DND-41 (cell line): Measurements from ENCODE around the gene SPEG.
A peak's percentile ranks its signal among the peaks of the same experiment; 100 is the strongest.

Experiments
- ATAC-seq: fragments of 200-7000 bp; cut with Tn5 transposase; 3 replicates; pipeline ENCODE4 v1.9.1; 2021; ENCODE audit warnings: low read depth; ENCODE audit not compliant: insufficient read depth
- DNase-seq: peaks from one replicate; pipeline ENCODE4 v3.0.0-alpha.2; 2020
- H2AFZ ChIP-seq: 2 replicates; pipeline ENCODE4 v1.6.0; 2012; ENCODE audit warnings: low read depth, low read length
- H3K27ac ChIP-seq: 2 replicates; pipeline ENCODE4 v1.5.1; 2012; ENCODE audit warnings: low read length, inconsistent platforms
- H3K27me3 ChIP-seq: fragments of 200-600 bp; sonication (generic); 2 replicates; pipeline ENCODE4 v1.6.0; 2012; ENCODE audit warnings: low read length, mild to moderate bottlenecking, inconsistent platforms; ENCODE audit not compliant: insufficient read depth, poor library complexity
- H3K36me3 ChIP-seq: 2 replicates; pipeline ENCODE4 v1.5.1; 2012; ENCODE audit warnings: low read length, inconsistent platforms; ENCODE audit not compliant: insufficient read depth
- H3K4me1 ChIP-seq: 2 replicates; pipeline ENCODE4 v1.5.1; 2012; ENCODE audit warnings: mild to moderate bottlenecking, low read length; ENCODE audit not compliant: insufficient read depth
- H3K4me2 ChIP-seq: 2 replicates; pipeline ENCODE4 v1.6.0; 2012; ENCODE audit warnings: mild to moderate bottlenecking, moderate library complexity, low read length, inconsistent platforms; ENCODE audit not compliant: insufficient read depth
- H3K4me3 ChIP-seq, 2 experiments: fragments of 200-600 bp in 1 of 2; shearing (Covaris generic) in 1 of 2; 2 replicates each; pipeline ENCODE4 v1.5.1; 2012 to 2016; ENCODE audit warnings: inconsistent platforms in 2 of 2, low read length in 2 of 2, mild to moderate bottlenecking in 2 of 2, low read depth in 1 of 2, moderate library complexity in 1 of 2
- H3K79me2 ChIP-seq: 2 replicates; pipeline ENCODE4 v1.6.0; 2012; ENCODE audit warnings: low read length, inconsistent platforms; ENCODE audit not compliant: insufficient read depth
- H3K9ac ChIP-seq: 2 replicates; pipeline ENCODE4 v1.6.0; 2012; ENCODE audit warnings: low read depth, mild to moderate bottlenecking, inconsistent platforms, low read length, moderate library complexity
- H3K9me3 ChIP-seq: 2 replicates; pipeline ENCODE4 v1.5.1; 2012; ENCODE audit warnings: low read length, moderate library complexity, mild to moderate bottlenecking, inconsistent platforms; ENCODE audit not compliant: insufficient read depth, severe bottlenecking
- H4K20me1 ChIP-seq: 2 replicates; pipeline ENCODE4 v1.6.0; 2012; ENCODE audit warnings: low read length; ENCODE audit not compliant: insufficient read depth
- EZH2 ChIP-seq: IDR thresholded peaks from 3 replicates; pipeline ENCODE4 v1.6.1; 2012; ENCODE audit warnings: borderline replicate concordance, low read depth, mild to moderate bottlenecking, moderate library complexity, low read length, inconsistent platforms; ENCODE audit not compliant: severe bottlenecking
- TF ChIP-seq, protein P1 (sequence below): IDR thresholded peaks from 2 replicates; pipeline ENCODE4 v1.5.1; 2012; ENCODE audit warnings: borderline replicate concordance, low read length, moderate library complexity, mild to moderate bottlenecking; ENCODE audit not compliant: poor library complexity, severe bottlenecking; ENCODE audit errors: extremely low read depth

The SPEG gene

DNA sequence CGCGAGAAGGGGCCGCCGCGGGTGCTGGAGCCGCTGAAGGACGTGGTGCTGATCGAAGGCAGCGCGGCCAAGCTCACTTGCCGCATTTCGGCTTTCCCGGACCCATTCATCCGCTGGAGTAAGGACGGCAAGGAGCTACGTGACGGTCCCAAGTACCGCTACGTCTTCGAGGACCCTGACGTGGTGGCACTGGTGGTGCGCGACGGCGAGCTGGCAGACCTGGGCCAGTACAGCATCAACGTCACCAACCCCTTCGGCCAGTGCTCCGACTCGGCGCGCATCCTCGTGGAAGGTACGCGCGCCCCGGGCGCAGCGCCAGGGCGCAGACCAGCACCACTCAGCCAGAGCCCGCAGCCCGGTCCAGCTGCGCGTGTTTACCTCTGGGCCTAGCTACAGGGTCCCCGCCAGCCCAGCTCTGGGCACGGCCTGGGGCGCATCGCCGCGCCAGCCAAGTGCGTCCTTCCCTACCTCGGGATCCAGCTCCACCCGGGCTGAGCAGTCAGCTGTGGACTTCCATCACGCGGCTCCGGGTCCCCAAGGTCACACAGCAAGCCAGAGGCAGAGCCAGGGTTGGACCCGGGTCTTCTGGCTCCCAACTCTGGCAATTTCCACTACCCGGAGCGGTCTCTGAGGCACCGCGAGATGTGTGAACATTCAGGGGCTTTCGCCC is 62.3 kb downstream of the SPEG start:
- H3K4me1 ChIP-seq: peaks cover 28% of the 10 kb centered on the region
- no peaks in the 10 kb centered on the region; the same call in 1 of the 2 replicates for H4K20me1 ChIP-seq
- no peak for TF ChIP-seq EZH2
- TF ChIP-seq, protein P1, sequence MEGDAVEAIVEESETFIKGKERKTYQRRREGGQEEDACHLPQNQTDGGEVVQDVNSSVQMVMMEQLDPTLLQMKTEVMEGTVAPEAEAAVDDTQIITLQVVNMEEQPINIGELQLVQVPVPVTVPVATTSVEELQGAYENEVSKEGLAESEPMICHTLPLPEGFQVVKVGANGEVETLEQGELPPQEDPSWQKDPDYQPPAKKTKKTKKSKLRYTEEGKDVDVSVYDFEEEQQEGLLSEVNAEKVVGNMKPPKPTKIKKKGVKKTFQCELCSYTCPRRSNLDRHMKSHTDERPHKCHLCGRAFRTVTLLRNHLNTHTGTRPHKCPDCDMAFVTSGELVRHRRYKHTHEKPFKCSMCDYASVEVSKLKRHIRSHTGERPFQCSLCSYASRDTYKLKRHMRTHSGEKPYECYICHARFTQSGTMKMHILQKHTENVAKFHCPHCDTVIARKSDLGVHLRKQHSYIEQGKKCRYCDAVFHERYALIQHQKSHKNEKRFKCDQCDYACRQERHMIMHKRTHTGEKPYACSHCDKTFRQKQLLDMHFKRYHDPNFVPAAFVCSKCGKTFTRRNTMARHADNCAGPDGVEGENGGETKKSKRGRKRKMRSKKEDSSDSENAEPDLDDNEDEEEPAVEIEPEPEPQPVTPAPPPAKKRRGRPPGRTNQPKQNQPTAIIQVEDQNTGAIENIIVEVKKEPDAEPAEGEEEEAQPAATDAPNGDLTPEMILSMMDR: no peak
- H3K4me3 ChIP-seq: no peak overlapping the region; a peak in 1 of 4 replicates
- ATAC-seq: no peak
- no peak overlapping the region for H2AFZ ChIP-seq
- no peaks in the 10 kb centered on the region for H3K9me3 ChIP-seq
- no peaks in the 10 kb centered on the region for H3K36me3 ChIP-seq
- H3K27me3 ChIP-seq: peaks cover 2% of the 10 kb centered on the region
- H3K4me2 ChIP-seq: 0 out of 2 replicates have a peak overlapping the region, but pooled peaks have one; percentile 89
- H3K27ac ChIP-seq: no peak overlapping the region
- no peak for DNase-seq
- H3K79me2 ChIP-seq: peaks cover 7% of the 10 kb centered on the region; the same call in 1 of the 2 replicates
- no peak overlapping the region for H3K9ac ChIP-seq

DNA sequence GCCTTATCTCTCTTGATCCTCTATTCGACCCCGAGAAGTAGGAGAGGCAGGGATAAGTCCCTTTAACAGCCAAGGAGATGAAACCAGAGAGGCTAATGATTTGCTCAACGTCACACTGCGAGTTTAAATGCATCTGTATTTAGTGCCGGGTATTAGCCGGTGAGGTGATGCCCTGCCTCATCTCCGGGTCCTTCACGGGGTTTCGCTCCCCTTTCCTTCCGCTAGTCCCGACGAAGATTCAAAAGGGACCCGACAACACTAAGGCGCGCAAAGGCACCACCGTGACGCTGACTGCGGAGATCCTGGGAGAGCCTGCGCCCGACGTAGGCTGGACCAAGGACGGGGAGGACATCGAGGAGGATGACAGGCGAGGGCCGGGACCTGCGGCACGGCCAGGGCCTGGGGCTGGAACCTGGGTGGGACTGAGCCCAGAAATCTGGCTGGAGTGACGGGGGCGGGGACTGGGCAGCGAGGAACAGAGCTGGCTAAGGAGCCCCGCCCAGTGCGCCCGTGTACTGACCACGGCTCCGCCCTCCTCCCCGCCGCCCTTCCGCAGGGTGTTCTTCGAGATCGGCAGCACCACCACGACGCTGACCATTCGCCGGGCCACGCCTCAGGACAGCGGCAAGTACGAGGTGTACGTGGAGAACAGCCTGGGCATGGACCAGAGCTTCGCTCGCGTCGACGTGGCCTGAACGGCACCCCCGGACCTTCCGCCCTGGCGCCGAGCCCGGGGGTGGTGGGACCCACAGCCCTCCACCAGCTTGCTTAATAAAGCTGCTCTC is 63.0 kb downstream of the SPEG start:
- Histone ChIP-seq H3K27me3 (peaks cover 2% of the 10 kb centered on the region), H3K4me3 (peak overlapping the region; percentile 59 to 65; a peak in 3 of 4 replicates), H4K20me1 (no peaks in the 10 kb centered on the region), H2AFZ (peak overlapping the region; percentile 88), H3K9ac (peak overlapping the region; percentile 76), H3K4me2 (peak overlapping the region; percentile 89), H3K36me3 (no peaks in the 10 kb centered on the region), H3K27ac (peak overlapping the region; percentile 76), H3K4me1 (peaks cover 28% of the 10 kb centered on the region), H3K79me2 (peaks cover 7% of the 10 kb centered on the region; the same call in 1 of the 2 replicates), H3K9me3 (no peaks in the 10 kb centered on the region)
- no peak for TF ChIP-seq EZH2
- TF ChIP-seq, protein P1: no peak
- no peak for ATAC-seq
- DNase-seq: peak; percentile 13

DNA sequence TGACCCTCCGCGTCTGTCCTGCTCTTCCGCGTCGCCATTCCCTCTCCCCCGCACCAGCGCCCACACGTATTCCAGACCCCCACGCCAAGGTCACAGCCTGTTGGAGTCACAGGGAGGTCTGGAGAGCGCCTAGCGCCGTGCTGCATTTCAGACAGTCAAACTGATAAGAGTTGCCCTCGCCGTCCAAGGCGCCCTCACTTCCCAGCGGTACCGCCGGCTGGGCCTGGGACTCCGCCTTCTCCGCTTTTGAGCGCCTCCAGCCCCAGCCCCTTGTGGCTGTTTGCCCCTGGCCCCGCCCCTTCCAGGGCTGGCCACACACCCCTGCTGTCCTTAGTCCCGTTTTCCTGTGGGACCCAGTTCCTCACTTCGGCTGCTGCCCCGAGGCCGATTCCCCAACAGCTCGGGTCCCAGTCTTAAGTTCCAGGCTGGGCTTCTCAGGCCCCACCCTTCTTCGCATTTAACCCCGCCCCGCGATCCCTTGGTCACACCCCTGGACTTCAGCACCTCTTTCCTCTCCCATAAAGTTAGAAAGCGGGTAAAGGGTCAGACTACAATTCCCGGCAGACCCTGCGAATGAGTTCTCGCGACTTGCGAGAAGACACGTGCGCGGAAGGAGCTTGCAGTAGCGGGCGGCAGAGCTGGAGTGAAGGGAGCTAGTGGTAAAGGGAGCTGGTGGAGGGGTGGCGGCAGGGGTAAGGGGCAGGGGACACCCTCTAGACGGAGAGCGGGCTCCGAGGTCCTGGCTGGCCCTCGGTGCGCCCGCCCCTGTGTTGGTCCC is 63.8 kb downstream of the SPEG start, which contains the start of gene GMPPA:
TSS of gene GMPPA (plus strand) at position 612 of the 778 bp plus-strand sequence. CDS start 1,085 bp downstream, outside the sequence.
- DNase-seq: peak; percentile 97
- Histone ChIP-seq H3K36me3 (no peaks in the 10 kb centered on the region), H3K9me3 (no peaks in the 10 kb centered on the region), H2AFZ (peak within 1 kb of the TSS; percentile 88), H3K4me3 (peak within 1 kb of the TSS; percentile 59 to 65), H3K4me2 (peak within 1 kb of the TSS; percentile 89), H3K9ac (peak within 1 kb of the TSS; percentile 76), H3K79me2 (peaks cover 7% of the 10 kb centered on the region; the same call in 1 of the 2 replicates), H3K27me3 (peaks cover 2% of the 10 kb centered on the region), H3K4me1 (peaks cover 28% of the 10 kb centered on the region), H3K27ac (peak within 1 kb of the TSS; percentile 76), H4K20me1 (no peaks in the 10 kb centered on the region)
- ATAC-seq: peak; percentile 94
- no peak for TF ChIP-seq EZH2
- TF ChIP-seq, protein P1: peak; percentile 9
